HepG2 (cell line): Measurements from ENCODE around the gene SERINC5. TPM values are rescaled to one million over a fixed set of nuclear protein-coding genes. Genes with fewer than 3 reads are reported as not detected.

Experiments
- ATAC-seq: fragments of 200-7000 bp; cut with Tn5 transposase; 3 replicates; pipeline ENCODE4 v1.9.1; 2020; ENCODE audit warnings: mild to moderate bottlenecking, moderate library complexity
- BruUV-seq: library from RNA; stranded (reverse); fragments of 400-500 nt; replicated peaks from 2 replicates; lab custom pipeline; 2021; lab: Mats Ljungman, UMichigan
- CTCF ChIA-PET: fragments of 300-600 bp; formaldehyde crosslinking; extraction: SDS; loops from one replicate; lab custom pipeline; 2021; ENCODE audit warnings: low total read pairs, inconsistent platforms, low intra/inter-chr PET ratio; lab: Yijun Ruan, JAX
- POLR2A ChIA-PET: fragments of 350-600 bp; sonication (Branson Sonifier 250); formaldehyde crosslinking; loops from one replicate; lab custom pipeline; 2020; ENCODE audit warnings: antibody characterized with exemption, inconsistent platforms; lab: Yijun Ruan, JAX
- DNase-seq: peaks from one replicate; pipeline ENCODE4 v3.0.0-alpha.2; 2015; ENCODE audit warnings: low spot score
- FAIRE-seq: peaks from 3 replicates; lab custom pipeline; 2011; peaks lifted over from hg19 to GRCh38; lab: Jason Lieb, UNC
- H2AFZ ChIP-seq: one replicate; pipeline ENCODE4 v1.6.1; 2011; ENCODE audit warnings: low read length, inconsistent platforms
- H3K27ac ChIP-seq: fragments of 300-600 bp; 3 replicates; pipeline ENCODE4 v1.8.0; 2011; ENCODE audit warnings: mixed run types, mild to moderate bottlenecking, mixed read lengths, low read length, inconsistent platforms; ENCODE audit not compliant: insufficient read depth; ENCODE audit errors: extremely low read length
- H3K27me3 ChIP-seq, 2 experiments: fragments of 200-600 bp in 1 of 2; 2 replicates in 1 of 2; 3 replicates in 1 of 2; pipeline versions ENCODE4 v1.6.0 to v1.8.0; 2011; ENCODE audit warnings: low read length in 2 of 2, mild to moderate bottlenecking in 2 of 2, moderate library complexity in 2 of 2, inconsistent platforms in 1 of 2; ENCODE audit not compliant: insufficient read depth in 2 of 2, control insufficient read depth in 1 of 2
- H3K36me3 ChIP-seq, 2 experiments: fragments of 200-600 bp in 1 of 2; replicated peaks in 1 of 2; 2 replicates in 1 of 2; 3 replicates in 1 of 2; pipeline versions ENCODE4 v1.5.1 to v1.8.0; 2011; ENCODE audit warnings: low read length in 2 of 2, inconsistent platforms in 1 of 2; ENCODE audit not compliant: insufficient read depth in 2 of 2, control insufficient read depth in 1 of 2
- H3K4me1 ChIP-seq: 2 replicates; pipeline ENCODE4 v1.5.1; 2012; ENCODE audit warnings: low read length, inconsistent platforms; ENCODE audit not compliant: insufficient read depth
- H3K4me2 ChIP-seq: 2 replicates; pipeline ENCODE4 v1.6.0; 2011; ENCODE audit warnings: low read depth, low read length, inconsistent platforms
- H3K4me3 ChIP-seq, 3 experiments: fragments of 200-600 bp in 1 of 3; sonication (generic), shearing (Covaris generic) in 1 of 3; replicated peaks in 1 of 3; 2 replicates each; pipeline ENCODE4 v1.5.1; 2011 to 2016; ENCODE audit warnings: low read length in 3 of 3, inconsistent platforms in 2 of 3, low read depth in 2 of 3, mild to moderate bottlenecking in 2 of 3, control low read depth in 1 of 3, mixed read lengths in 1 of 3; ENCODE audit not compliant: insufficient read depth in 1 of 3
- H3K79me2 ChIP-seq: one replicate; pipeline ENCODE4 v1.6.1; 2011; ENCODE audit warnings: low read length, inconsistent platforms; ENCODE audit not compliant: insufficient read depth
- H3K9ac ChIP-seq: 2 replicates; pipeline ENCODE4 v1.6.0; 2011; ENCODE audit warnings: mild to moderate bottlenecking, low read depth, low read length, inconsistent platforms; ENCODE audit not compliant: insufficient read depth
- H3K9me3 ChIP-seq: 2 replicates; pipeline ENCODE4 v1.5.1; 2012; ENCODE audit warnings: mild to moderate bottlenecking, low read length
- H4K20me1 ChIP-seq: 2 replicates; pipeline ENCODE4 v1.6.0; 2011; ENCODE audit warnings: inconsistent platforms, mild to moderate bottlenecking, low read length, moderate library complexity; ENCODE audit not compliant: insufficient read depth
- CTCF ChIP-seq: sonication (generic); formaldehyde crosslinking; IDR thresholded peaks from 2 replicates; pipeline ENCODE4 v1.5.0; 2020; ENCODE audit warnings: mild to moderate bottlenecking, missing genetic modification reagents, moderate library complexity
- ETS1 ChIP-seq: sonication (generic); formaldehyde crosslinking; IDR thresholded peaks from 2 replicates; pipeline ENCODE4 v1.4.0; 2020; ENCODE audit warnings: missing genetic modification reagents
- FOXJ3 ChIP-seq: sonication (generic); formaldehyde crosslinking; IDR thresholded peaks from 2 replicates; pipeline ENCODE4 v1.4.0; 2020; ENCODE audit warnings: missing genetic modification reagents, mild to moderate bottlenecking, borderline replicate concordance
- NCOA1 ChIP-seq: sonication (generic); formaldehyde crosslinking; IDR thresholded peaks from 2 replicates; pipeline ENCODE4 v1.9.0; 2021; ENCODE audit warnings: missing genetic modification reagents
- NCOR1 ChIP-seq: fragments of 200-600 bp; sonication (generic); IDR thresholded peaks from 2 replicates; pipeline ENCODE4 v1.7.0; 2017; ENCODE audit warnings: antibody characterized with exemption, low read length, borderline replicate concordance
- NFYC ChIP-seq: IDR thresholded peaks from 2 replicates; pipeline ENCODE4 v1.6.1; 2016; ENCODE audit warnings: missing genetic modification reagents, missing compliant biosample characterization
- YEATS4 ChIP-seq: sonication (generic); formaldehyde crosslinking; IDR thresholded peaks from 2 replicates; pipeline ENCODE4 v1.4.0; 2020; ENCODE audit warnings: missing genetic modification reagents, borderline replicate concordance
- ZNF766 ChIP-seq: sonication (generic); formaldehyde crosslinking; IDR thresholded peaks from 2 replicates; pipeline ENCODE4 v1.5.0; 2020; ENCODE audit warnings: missing genetic modification reagents, borderline replicate concordance
- ZSCAN12 ChIP-seq: sonication (generic); formaldehyde crosslinking; IDR thresholded peaks from 2 replicates; pipeline ENCODE4 v1.9.0; 2021; ENCODE audit warnings: mild to moderate bottlenecking, missing genetic modification reagents
- ZSCAN9 ChIP-seq: IDR thresholded peaks from 2 replicates; pipeline ENCODE4 v1.6.1; 2016; ENCODE audit warnings: borderline replicate concordance
- WGBS: methylation state at CpG from one replicate; pipeline ENCODE4 v1.1.6; 2017; ENCODE audit warnings: low lambda C conversion rate; 5-methylcytosine and 5-hydroxymethylcytosine counted together
- in situ Hi-C: cut with HindIII; loops from 2 replicates; pipeline ENCODE4 v1.10.0; 2017; ENCODE audit warnings: low pct_unique_long_range_greater_than_20kb; ENCODE audit not compliant: extremely low pct_ligation_motif_present
- intact Hi-C: fragments of 100-400 bp; cut with micrococcal nuclease; formaldehyde crosslinking; loops from one replicate; pipeline ENCODE4 v1.10.0; 2022; ENCODE audit not compliant: unreplicated experiment
- polyA plus RNA-seq, 8 experiments: library from polyadenylated mRNA; depleted of rRNA in 3 of 8; stranded (reverse) in 7 of 8; unstranded in 1 of 8; fragments of >200 nt; fragmentation: Illumina TruSeq in 4 of 8; extraction: Trizol in 4 of 8; gene quantifications; 2 replicates each; pipeline versions ENCODE4 v1.2.1 to v1.2.3, GENCODE V29; 2011 to 2016; ENCODE audit warnings: low read depth in 4 of 8, missing spikeins in 1 of 8, mixed read lengths in 1 of 8; ENCODE audit not compliant: insufficient read depth in 1 of 8
- total RNA-seq, 5 experiments: library from RNA; depleted of rRNA; stranded (reverse); fragments of >200 nt; fragmentation: Illumina TruSeq; extraction: Trizol; gene quantifications; 2 replicates each; pipeline ENCODE4 v1.2.3, GENCODE V29; 2016; ENCODE audit warnings: low read depth in 1 of 5

The SERINC5 gene
- total and polyA plus RNA-seq, 2 of the 13 experiments (the other 11 are each of a cell fraction or from before 2014, with no cell fraction given), result 17.3 to 22.8 TPM

GRCh38 chr5:80255431-80255810 is 427 bp downstream of the SERINC5 start (continued):
- TF ChIP-seq CTCF (CRISPR knock-in tag) (0 out of 2 replicates have a peak, but pooled peaks have one; percentile 1), NFYC (CRISPR knock-in tag) (no peak; the same call in 1 of the 2 replicates), ZSCAN12 (CRISPR knock-in tag) (0 out of 2 replicates have a peak, but pooled peaks have one; percentile 41), NCOA1 (CRISPR knock-in tag) (no peak)

DNA sequence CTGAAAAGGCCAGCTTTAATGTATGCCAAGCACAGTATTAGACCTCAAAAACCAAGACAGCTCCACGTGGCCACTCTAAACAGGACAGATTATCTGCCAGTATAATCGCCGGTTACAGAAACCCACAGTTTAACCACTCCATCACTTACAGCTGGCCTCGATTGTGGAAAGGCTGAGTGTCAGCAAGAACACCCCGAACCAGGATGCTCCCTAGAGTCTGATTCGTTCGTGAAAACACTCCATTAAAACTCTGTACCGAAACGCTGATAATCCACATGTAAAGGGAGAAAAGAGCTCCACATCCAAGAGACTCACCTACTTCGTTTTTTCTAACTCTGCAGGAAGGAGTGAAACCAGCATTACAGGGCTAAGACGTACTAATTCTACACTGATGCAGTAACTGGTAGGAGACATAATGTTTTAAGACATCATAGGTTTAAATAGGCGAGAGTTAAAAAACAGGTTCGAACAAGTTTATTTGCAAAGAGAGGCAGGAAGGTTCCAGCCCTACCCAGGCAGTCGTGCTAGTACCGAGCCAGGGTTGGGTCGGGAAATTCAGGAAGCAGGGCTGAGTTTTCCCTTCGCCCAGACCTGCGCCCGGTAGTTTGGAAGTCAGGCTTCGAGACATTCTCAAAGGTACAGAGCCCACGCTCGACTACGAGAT is 949 bp downstream of the SERINC5 start:
- H3K36me3 ChIP-seq, result no peaks in the 10 kb centered on the region
- BruUV-seq, result no TSS peak
- H3K27me3 ChIP-seq, result no peaks in the 10 kb centered on the region; a peak in 1 of 5 replicates
- no peaks in the 10 kb centered on the region; the same call in 1 of the 2 replicates for H4K20me1 ChIP-seq
- peaks cover 62% of the 10 kb centered on the region for H3K4me1 ChIP-seq
- intact Hi-C loops (loop anchor here (5.0 kb wide), 1 partner anchor 163 kb away; no protein-coding TSS in a partner anchor), in situ Hi-C loops (loop anchor here (5.0 kb wide), 1 partner anchor 163 kb away; no protein-coding TSS in a partner anchor)
- H3K9me3 ChIP-seq, result no peaks in the 10 kb centered on the region
- peak overlapping the region; percentile 77 for H3K27ac ChIP-seq
- ChIA-PET CTCF (no interaction called here), POLR2A (interaction anchor here (0.7 to 5.1 kb wide), 19 partner anchors 9 to 163 kb away, joined by 3 to 52 read pairs (median 8); no protein-coding TSS in a partner anchor)
- peak overlapping the region; percentile 82 for H3K4me2 ChIP-seq
- H3K4me3 ChIP-seq, result peak overlapping the region; percentile 80 to 90 (median 82)
- H3K9ac ChIP-seq, result peak overlapping the region; percentile 81
- no peak for FAIRE-seq
- no peak for DNase-seq
- ATAC-seq, result peak; percentile 22
- H2AFZ ChIP-seq, result peak overlapping the region; percentile 38
- H3K79me2 ChIP-seq, result peaks cover 58% of the 10 kb centered on the region
- 2% methylated on average over 16 of the region's 23 CpGs for WGBS
- no peak for TF ChIP-seq NCOR1
- peak; percentile 46; the same call in 1 of the 2 replicates for TF ChIP-seq ZNF766 (CRISPR knock-in tag)
- 0 out of 2 replicates have a peak, but pooled peaks have one; percentile 17 for TF ChIP-seq YEATS4
- 0 out of 2 replicates have a peak, but pooled peaks have one; percentile 10 for TF ChIP-seq ETS1 (CRISPR knock-in tag)
- TF ChIP-seq ZSCAN9 (CRISPR knock-in tag), result 0 out of 2 replicates have a peak, but pooled peaks have one; percentile 9
- 0 out of 2 replicates have a peak, but pooled peaks have one; percentile 21 for TF ChIP-seq FOXJ3
